Measurements from ENCODE around the gene DCUN1D4. TPM values are rescaled to one million over a fixed set of nuclear protein-coding genes. Genes with fewer than 3 reads are reported as not detected.

Gene DCUN1D4
- 107 and 130 TPM in 2 replicates for polyA plus RNA-seq
- polyA minus RNA-seq = 152 and 154 TPM in 2 replicates

- H3K9me2 ChIP-seq (ENCODE audit: insufficient read depth, low read length) = no peaks in the 10 kb centered on the region
- no peaks in the 10 kb centered on the region for H3K36me3 ChIP-seq (ENCODE audit: insufficient read depth, low read length)
- H3K9ac ChIP-seq (ENCODE audit: low read length) = peak within 1 kb of the TSS; percentile 84
- H4K20me1 ChIP-seq (ENCODE audit: insufficient read depth) = no peaks in the 10 kb centered on the region
- TF ChIP-seq TAF1 (IDR thresholded peaks at IDR 0.05; ENCODE audit: low read depth) (peak; percentile 72), POLR2AphosphoS5 (IDR thresholded peaks at IDR 0.05) (peak; percentile 84), EZH2 (IDR thresholded peaks at IDR 0.05; ENCODE audit: borderline replicate concordance, insufficient read depth, low read length, poor library complexity, severe bottlenecking) (no peak), SMC3 (conservative IDR thresholded peaks at IDR 0.05; ENCODE audit: poor library complexity) (no peak), MXI1 (conservative IDR thresholded peaks at IDR 0.05; ENCODE audit: poor library complexity, severe bottlenecking) (peak; percentile 78), EP300 (conservative IDR thresholded peaks at IDR 0.05; ENCODE audit: poor library complexity, severe bottlenecking) (peak; percentile 17), RAD21 (conservative IDR thresholded peaks at IDR 0.05) (no peak)
- TF ChIP-seq, protein P1, sequence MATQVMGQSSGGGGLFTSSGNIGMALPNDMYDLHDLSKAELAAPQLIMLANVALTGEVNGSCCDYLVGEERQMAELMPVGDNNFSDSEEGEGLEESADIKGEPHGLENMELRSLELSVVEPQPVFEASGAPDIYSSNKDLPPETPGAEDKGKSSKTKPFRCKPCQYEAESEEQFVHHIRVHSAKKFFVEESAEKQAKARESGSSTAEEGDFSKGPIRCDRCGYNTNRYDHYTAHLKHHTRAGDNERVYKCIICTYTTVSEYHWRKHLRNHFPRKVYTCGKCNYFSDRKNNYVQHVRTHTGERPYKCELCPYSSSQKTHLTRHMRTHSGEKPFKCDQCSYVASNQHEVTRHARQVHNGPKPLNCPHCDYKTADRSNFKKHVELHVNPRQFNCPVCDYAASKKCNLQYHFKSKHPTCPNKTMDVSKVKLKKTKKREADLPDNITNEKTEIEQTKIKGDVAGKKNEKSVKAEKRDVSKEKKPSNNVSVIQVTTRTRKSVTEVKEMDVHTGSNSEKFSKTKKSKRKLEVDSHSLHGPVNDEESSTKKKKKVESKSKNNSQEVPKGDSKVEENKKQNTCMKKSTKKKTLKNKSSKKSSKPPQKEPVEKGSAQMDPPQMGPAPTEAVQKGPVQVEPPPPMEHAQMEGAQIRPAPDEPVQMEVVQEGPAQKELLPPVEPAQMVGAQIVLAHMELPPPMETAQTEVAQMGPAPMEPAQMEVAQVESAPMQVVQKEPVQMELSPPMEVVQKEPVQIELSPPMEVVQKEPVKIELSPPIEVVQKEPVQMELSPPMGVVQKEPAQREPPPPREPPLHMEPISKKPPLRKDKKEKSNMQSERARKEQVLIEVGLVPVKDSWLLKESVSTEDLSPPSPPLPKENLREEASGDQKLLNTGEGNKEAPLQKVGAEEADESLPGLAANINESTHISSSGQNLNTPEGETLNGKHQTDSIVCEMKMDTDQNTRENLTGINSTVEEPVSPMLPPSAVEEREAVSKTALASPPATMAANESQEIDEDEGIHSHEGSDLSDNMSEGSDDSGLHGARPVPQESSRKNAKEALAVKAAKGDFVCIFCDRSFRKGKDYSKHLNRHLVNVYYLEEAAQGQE (IDR thresholded peaks at IDR 0.05; ENCODE audit: borderline replicate concordance) = peak; percentile 62
- TF ChIP-seq, protein P2, sequence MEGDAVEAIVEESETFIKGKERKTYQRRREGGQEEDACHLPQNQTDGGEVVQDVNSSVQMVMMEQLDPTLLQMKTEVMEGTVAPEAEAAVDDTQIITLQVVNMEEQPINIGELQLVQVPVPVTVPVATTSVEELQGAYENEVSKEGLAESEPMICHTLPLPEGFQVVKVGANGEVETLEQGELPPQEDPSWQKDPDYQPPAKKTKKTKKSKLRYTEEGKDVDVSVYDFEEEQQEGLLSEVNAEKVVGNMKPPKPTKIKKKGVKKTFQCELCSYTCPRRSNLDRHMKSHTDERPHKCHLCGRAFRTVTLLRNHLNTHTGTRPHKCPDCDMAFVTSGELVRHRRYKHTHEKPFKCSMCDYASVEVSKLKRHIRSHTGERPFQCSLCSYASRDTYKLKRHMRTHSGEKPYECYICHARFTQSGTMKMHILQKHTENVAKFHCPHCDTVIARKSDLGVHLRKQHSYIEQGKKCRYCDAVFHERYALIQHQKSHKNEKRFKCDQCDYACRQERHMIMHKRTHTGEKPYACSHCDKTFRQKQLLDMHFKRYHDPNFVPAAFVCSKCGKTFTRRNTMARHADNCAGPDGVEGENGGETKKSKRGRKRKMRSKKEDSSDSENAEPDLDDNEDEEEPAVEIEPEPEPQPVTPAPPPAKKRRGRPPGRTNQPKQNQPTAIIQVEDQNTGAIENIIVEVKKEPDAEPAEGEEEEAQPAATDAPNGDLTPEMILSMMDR (IDR thresholded peaks at IDR 0.05; ENCODE audit: poor library complexity, severe bottlenecking) = peak; percentile 92
- H3K4me3 ChIP-seq (ENCODE audit: low read length) = peak within 1 kb of the TSS; percentile 85
- peak within 1 kb of the TSS; percentile 86 for H3K4me2 ChIP-seq (ENCODE audit: low read length)
- H3K27ac ChIP-seq (ENCODE audit: low read length) = peak within 1 kb of the TSS; percentile 83
- H3K27me3 ChIP-seq (ENCODE audit: insufficient read depth, low read depth, low read length) = no peaks in the 10 kb centered on the region
- H2AFZ ChIP-seq (ENCODE audit: low read depth, low read length) = peak within 1 kb of the TSS; percentile 73
- H3F3A ChIP-seq (ENCODE audit: insufficient read depth, low read length, poor library complexity, severe bottlenecking) = peaks cover 6% of the 10 kb centered on the region
- H3K79me2 ChIP-seq (replicated peaks; ENCODE audit: insufficient read depth, low read length) = peaks cover 39% of the 10 kb centered on the region
- H3K9me3 ChIP-seq (ENCODE audit: low read length) = no peaks in the 10 kb centered on the region
Measured at GRCh38 chr4:51842554-51843308, at the start of gene DCUN1D4. Gene DCUN1D4, plus strand, starts transcription at chr4:51843153. Its CDS starts 90 bp downstream, at chr4:51843243.

GRCh38 chr4:51820443-51821234 is 22.3 kb upstream of the DCUN1D4 start:
- Histone ChIP-seq H2AFZ (ENCODE audit: low read depth, low read length) (no peak overlapping the region), H3K9me2 (ENCODE audit: insufficient read depth, low read length) (no peaks in the 10 kb centered on the region), H4K20me1 (ENCODE audit: insufficient read depth) (no peaks in the 10 kb centered on the region), H3K27me3 (ENCODE audit: insufficient read depth, low read depth, low read length) (no peaks in the 10 kb centered on the region), H3K4me2 (ENCODE audit: low read length) (no peak overlapping the region), H3K9me3 (ENCODE audit: low read length) (no peaks in the 10 kb centered on the region), H3K79me2 (replicated peaks; ENCODE audit: insufficient read depth, low read length) (no peaks in the 10 kb centered on the region), H3K9ac (ENCODE audit: low read length) (no peak overlapping the region), H3K36me3 (ENCODE audit: insufficient read depth, low read length) (no peaks in the 10 kb centered on the region), H3K27ac (ENCODE audit: low read length) (no peak overlapping the region), H3K4me3 (ENCODE audit: low read length) (no peak overlapping the region), H3F3A (ENCODE audit: insufficient read depth, low read length, poor library complexity, severe bottlenecking) (no peaks in the 10 kb centered on the region)
- TF ChIP-seq, protein P1 (IDR thresholded peaks at IDR 0.05; ENCODE audit: borderline replicate concordance) = no peak
- TF ChIP-seq TAF1 (IDR thresholded peaks at IDR 0.05; ENCODE audit: low read depth) (no peak), EZH2 (IDR thresholded peaks at IDR 0.05; ENCODE audit: borderline replicate concordance, insufficient read depth, low read length, poor library complexity, severe bottlenecking) (no peak), EP300 (conservative IDR thresholded peaks at IDR 0.05; ENCODE audit: poor library complexity, severe bottlenecking) (no peak), MXI1 (conservative IDR thresholded peaks at IDR 0.05; ENCODE audit: poor library complexity, severe bottlenecking) (no peak), POLR2AphosphoS5 (IDR thresholded peaks at IDR 0.05) (no peak), RAD21 (conservative IDR thresholded peaks at IDR 0.05) (no peak), SMC3 (conservative IDR thresholded peaks at IDR 0.05; ENCODE audit: poor library complexity) (no peak)
- TF ChIP-seq, protein P2 (IDR thresholded peaks at IDR 0.05; ENCODE audit: poor library complexity, severe bottlenecking) = no peak

Measured in neural cell (in vitro differentiated cells).